Measurements from ENCODE around the gene HSPA8.
"Not testable (repeated sequence)": the region's sequence is repeated elsewhere in the genome, so short reads cannot be mapped to it uniquely, and the experiment has no call there.

The HSPA8 gene

GRCh38 chr11:123061403-123062157 is at the start of gene HSPA8:
HSPA8 (minus strand) TSS chr11:123062136; CDS start chr11:123061324, 812 bp downstream.
- DNase-seq (ENCODE audit: low read depth in 2 of 2, low spot score in 1 of 2) = peak; percentile 32 to 41

GRCh38 chr11:123111465-123111864 is 49.5 kb upstream of the HSPA8 start:
- no peak for DNase-seq (ENCODE audit: low read depth in 2 of 2, low spot score in 1 of 2)

GRCh38 chr11:123110397-123110796 is 48.5 kb upstream of the HSPA8 start:
- DNase-seq (ENCODE audit: low read depth in 2 of 2, low spot score in 1 of 2) = no peak

- DNase-seq (ENCODE audit: low read depth in 2 of 2, low spot score in 1 of 2) = no peak
Measured at GRCh38 chr11:123107945-123108495, 46.1 kb upstream of the HSPA8 start.

- no peak for DNase-seq (ENCODE audit: low read depth in 2 of 2, low spot score in 1 of 2)
Measured at GRCh38 chr11:123104697-123105096, 42.8 kb upstream of the HSPA8 start.

GRCh38 chr11:123103326-123103980 is 41.5 kb upstream of the HSPA8 start:
- DNase-seq (ENCODE audit: low read depth in 2 of 2, low spot score in 1 of 2) = no peak

GRCh38 chr11:123100379-123101085 is 38.6 kb upstream of the HSPA8 start:
- DNase-seq (ENCODE audit: low read depth in 2 of 2, low spot score in 1 of 2) = no peak

GRCh38 chr11:123098990-123099389 is 37.1 kb upstream of the HSPA8 start:
- no peak for DNase-seq (ENCODE audit: low read depth in 2 of 2, low spot score in 1 of 2)

- DNase-seq (ENCODE audit: low read depth in 2 of 2, low spot score in 1 of 2) = no peak
Measured at GRCh38 chr11:123093739-123094138, 31.8 kb upstream of the HSPA8 start.

- no peak for DNase-seq (ENCODE audit: low read depth in 2 of 2, low spot score in 1 of 2)
Measured at GRCh38 chr11:123091506-123091905, 29.6 kb upstream of the HSPA8 start.

- not testable (repeated sequence) for DNase-seq (ENCODE audit: low read depth in 2 of 2, low spot score in 1 of 2)
Measured at GRCh38 chr11:123090168-123090567, 28.2 kb upstream of the HSPA8 start.

GRCh38 chr11:123088896-123089295 is 27.0 kb upstream of the HSPA8 start:
- DNase-seq (ENCODE audit: low read depth in 2 of 2, low spot score in 1 of 2) = not testable (repeated sequence)

- DNase-seq (ENCODE audit: low read depth in 2 of 2, low spot score in 1 of 2) = not testable (repeated sequence)
Measured at GRCh38 chr11:123087657-123088056, 25.7 kb upstream of the HSPA8 start.

- DNase-seq (ENCODE audit: low read depth in 2 of 2, low spot score in 1 of 2) = no peak
Measured at GRCh38 chr11:123086305-123086704, 24.4 kb upstream of the HSPA8 start.

- no peak for DNase-seq (ENCODE audit: low read depth in 2 of 2, low spot score in 1 of 2)
Measured at GRCh38 chr11:123085497-123085896, 23.6 kb upstream of the HSPA8 start.

- no peak for DNase-seq (ENCODE audit: low read depth in 2 of 2, low spot score in 1 of 2)
Measured at GRCh38 chr11:123084454-123084853, 22.5 kb upstream of the HSPA8 start.

- peak; percentile 31 to 36 for DNase-seq (ENCODE audit: low read depth in 2 of 2, low spot score in 1 of 2)
Measured at GRCh38 chr11:123083623-123084029, 21.7 kb upstream of the HSPA8 start.

GRCh38 chr11:123082977-123083376 is 21.0 kb upstream of the HSPA8 start:
- no peak for DNase-seq (ENCODE audit: low read depth in 2 of 2, low spot score in 1 of 2)

GRCh38 chr11:123080015-123080414 is 18.1 kb upstream of the HSPA8 start:
- no peak for DNase-seq (ENCODE audit: low read depth in 2 of 2, low spot score in 1 of 2)

GRCh38 chr11:123076484-123076883 is 14.5 kb upstream of the HSPA8 start:
- DNase-seq (ENCODE audit: low read depth in 2 of 2, low spot score in 1 of 2) = no peak

- no peak for DNase-seq (ENCODE audit: low read depth in 2 of 2, low spot score in 1 of 2)
Measured at GRCh38 chr11:123073343-123074057, 11.6 kb upstream of the HSPA8 start.

Measured in stimulated activated CD8-positive, alpha-beta memory T cell treated with anti-CD3 and anti-CD28 coated beads, Interleukin-4, amount 100 ng/mL, for 1 hour (primary cell).